ENCODE measurements around the gene FHIT.
A peak's percentile ranks its signal among the peaks of the same experiment; 100 is the strongest.
"Not testable (repeated sequence)": the region's sequence is repeated elsewhere in the genome, so short reads cannot be mapped to it uniquely, and the experiment has no call there.

The FHIT gene

GRCh38 chr3:61051666-61052065 lies 199.6 kb downstream of the FHIT start:
- DNase-seq, result no peak

- not testable (repeated sequence) for DNase-seq
Measured at GRCh38 chr3:61045169-61045568, 206.1 kb downstream of the FHIT start.

- DNase-seq, result no peak
Measured at GRCh38 chr3:61043156-61043555, 208.1 kb downstream of the FHIT start.

- DNase-seq, result no peak
Measured at GRCh38 chr3:61040618-61041017, 210.6 kb downstream of the FHIT start.

GRCh38 chr3:61035573-61035972 lies 215.7 kb downstream of the FHIT start:
- DNase-seq, result no peak

GRCh38 chr3:61032991-61033390 lies 218.3 kb downstream of the FHIT start:
- no peak for DNase-seq

- no peak for DNase-seq
Measured at GRCh38 chr3:61031503-61031902, 219.7 kb downstream of the FHIT start.

- DNase-seq, result no peak
Measured at GRCh38 chr3:61030469-61031035, 220.7 kb downstream of the FHIT start.

GRCh38 chr3:61029194-61029593 lies 222.1 kb downstream of the FHIT start:
- DNase-seq, result no peak

- DNase-seq, result no peak
Measured at GRCh38 chr3:61018807-61019206, 232.4 kb downstream of the FHIT start.

- DNase-seq, result not testable (repeated sequence)
Measured at GRCh38 chr3:61017028-61017427, 234.2 kb downstream of the FHIT start.

GRCh38 chr3:61015859-61016258 lies 235.4 kb downstream of the FHIT start:
- no peak for DNase-seq

GRCh38 chr3:61015408-61015807 lies 235.8 kb downstream of the FHIT start:
- DNase-seq, result no peak

GRCh38 chr3:61008998-61009380 lies 242.3 kb downstream of the FHIT start:
- DNase-seq, result no peak

- DNase-seq, result no peak
Measured at GRCh38 chr3:61008153-61008997, 242.9 kb downstream of the FHIT start.

GRCh38 chr3:61005591-61005990 lies 245.7 kb downstream of the FHIT start:
- no peak for DNase-seq

GRCh38 chr3:60998858-60999257 lies 252.4 kb downstream of the FHIT start:
- DNase-seq, result no peak

- DNase-seq, result peak; percentile 43
Measured at GRCh38 chr3:60992395-60992794, 258.9 kb downstream of the FHIT start.

GRCh38 chr3:60990442-60990730 lies 260.9 kb downstream of the FHIT start:
- no peak for DNase-seq

GRCh38 chr3:60989626-60990441 lies 261.4 kb downstream of the FHIT start:
- no peak for DNase-seq

GRCh38 chr3:60987191-60987590 lies 264.1 kb downstream of the FHIT start:
- not testable (repeated sequence) for DNase-seq

- no peak for DNase-seq
Measured at GRCh38 chr3:60986552-60986951, 264.7 kb downstream of the FHIT start.

GRCh38 chr3:60983906-60984305 lies 267.3 kb downstream of the FHIT start:
- DNase-seq, result no peak

GRCh38 chr3:60980342-60980692 lies 270.9 kb downstream of the FHIT start:
- DNase-seq, result no peak
